ENCODE data around the gene GNG13. TPM values are rescaled to one million over a fixed set of nuclear protein-coding genes. Genes with fewer than 3 reads are reported as not detected.

GNG13 gene
- total RNA-seq (not detected), polyA plus RNA-seq (not detected)
- long read RNA-seq, donor 1, result 0 reads
- long read RNA-seq, donor 2, result 0 reads
- long read RNA-seq, donor 3, result 0 reads
- long read RNA-seq, donor 4, result 0 reads
- long read RNA-seq, donor 5, result 0 reads
- long read RNA-seq, donor 6, result 0 reads
- long read RNA-seq, donor 7, result 0 reads
- long read RNA-seq, donor 8, result 0 reads
- long read RNA-seq, donor 9, result 0 reads
- long read RNA-seq, donor 10, result 0 reads

GRCh38 chr16:799948-800833 lies at the start of gene GNG13:
GNG13 (minus strand) TSS chr16:800734; CDS start chr16:799077, 1,657 bp downstream.
- no peak for DNase-seq
- Histone ChIP-seq H3K27me3 (peaks cover 37% of the 10 kb centered on the region), H3K27ac (no peak within 1 kb of the TSS), H3K4me3 (no peak within 1 kb of the TSS), H3K36me3 (replicated peaks in 1 of 2) (no peaks in the 10 kb centered on the region), H3K9me3 (replicated peaks in 1 of 3) (no peaks in the 10 kb centered on the region), H3K4me1 (replicated peaks in 1 of 2) (no peaks in the 10 kb centered on the region)
- intact Hi-C loops (cut with DNase I), result no loop called here
- 3 to 15% (median 4%) methylated on average over 20 to 57 of the region's 57 CpGs for WGBS, 4 donors
- TF ChIP-seq, protein P1, sequence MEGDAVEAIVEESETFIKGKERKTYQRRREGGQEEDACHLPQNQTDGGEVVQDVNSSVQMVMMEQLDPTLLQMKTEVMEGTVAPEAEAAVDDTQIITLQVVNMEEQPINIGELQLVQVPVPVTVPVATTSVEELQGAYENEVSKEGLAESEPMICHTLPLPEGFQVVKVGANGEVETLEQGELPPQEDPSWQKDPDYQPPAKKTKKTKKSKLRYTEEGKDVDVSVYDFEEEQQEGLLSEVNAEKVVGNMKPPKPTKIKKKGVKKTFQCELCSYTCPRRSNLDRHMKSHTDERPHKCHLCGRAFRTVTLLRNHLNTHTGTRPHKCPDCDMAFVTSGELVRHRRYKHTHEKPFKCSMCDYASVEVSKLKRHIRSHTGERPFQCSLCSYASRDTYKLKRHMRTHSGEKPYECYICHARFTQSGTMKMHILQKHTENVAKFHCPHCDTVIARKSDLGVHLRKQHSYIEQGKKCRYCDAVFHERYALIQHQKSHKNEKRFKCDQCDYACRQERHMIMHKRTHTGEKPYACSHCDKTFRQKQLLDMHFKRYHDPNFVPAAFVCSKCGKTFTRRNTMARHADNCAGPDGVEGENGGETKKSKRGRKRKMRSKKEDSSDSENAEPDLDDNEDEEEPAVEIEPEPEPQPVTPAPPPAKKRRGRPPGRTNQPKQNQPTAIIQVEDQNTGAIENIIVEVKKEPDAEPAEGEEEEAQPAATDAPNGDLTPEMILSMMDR (IDR thresholded peaks at IDR 0.05), result no peak
- no peak for TF ChIP-seq POLR2A (IDR thresholded peaks at IDR 0.05)

DNA sequence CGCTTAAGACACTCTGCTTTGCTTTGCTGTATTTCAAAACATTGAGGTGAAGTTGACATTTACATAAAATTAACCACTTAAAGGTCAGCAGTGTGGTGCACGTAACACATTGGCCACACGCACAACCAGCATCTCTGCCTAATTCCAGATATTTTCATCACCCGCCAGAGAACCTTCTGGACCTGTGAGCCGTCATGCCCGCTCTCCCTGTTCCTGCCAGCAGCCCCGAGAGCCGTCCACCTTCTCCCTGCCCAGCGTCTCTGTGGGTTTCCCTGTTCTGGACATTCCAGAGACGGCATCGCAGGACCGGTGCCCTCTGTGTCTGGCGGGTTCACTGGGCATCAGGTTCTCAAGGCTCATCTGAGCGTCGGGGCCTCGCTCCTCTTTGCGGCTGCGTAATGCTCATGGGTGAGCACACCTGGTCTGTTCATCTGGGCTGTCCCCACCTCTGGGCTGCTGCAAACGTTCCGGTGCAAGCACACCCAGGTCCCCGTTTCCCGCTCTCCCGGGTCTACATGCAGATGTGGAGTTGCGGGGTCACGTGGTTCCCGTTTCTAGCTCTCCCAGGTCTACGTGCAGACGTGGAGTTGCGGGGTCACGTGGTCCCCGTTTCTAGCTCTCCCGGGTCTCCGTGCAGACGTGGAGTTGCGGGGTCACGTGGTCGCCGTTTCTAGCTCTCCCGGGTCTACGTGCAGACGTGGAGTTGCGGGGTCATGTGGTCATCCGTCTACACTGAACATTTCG lies 48.1 kb upstream of the GNG13 start:
- no peaks in the 10 kb centered on the region for H3K9me3 ChIP-seq (replicated peaks in 1 of 3)
- H3K4me3 ChIP-seq, result no peak overlapping the region
- no peaks in the 10 kb centered on the region for H3K36me3 ChIP-seq (replicated peaks in 1 of 2)
- no peaks in the 10 kb centered on the region for H3K4me1 ChIP-seq (replicated peaks in 1 of 2)
- DNase-seq, result peak in 1 of 7 donors; percentile 5
- H3K27me3 ChIP-seq, result no peaks in the 10 kb centered on the region
- 88 to 93% (median 90%) methylated on average over 39 to 44 of the region's 44 CpGs for WGBS, 4 donors
- H3K27ac ChIP-seq, result no peak overlapping the region
- TF ChIP-seq POLR2A (IDR thresholded peaks at IDR 0.05), result no peak
- TF ChIP-seq, protein P1 (IDR thresholded peaks at IDR 0.05), result no peak
- intact Hi-C loops (cut with DNase I), result no loop called here

GRCh38 chr16:847681-848445 lies 47.3 kb upstream of the GNG13 start:
- 93 to 96% (median 94%) methylated on average over 11 to 33 of the region's 33 CpGs for WGBS, 4 donors
- H3K4me3 ChIP-seq, result no peak overlapping the region
- no peaks in the 10 kb centered on the region for H3K36me3 ChIP-seq (replicated peaks in 1 of 2)
- H3K27ac ChIP-seq, result no peak overlapping the region
- no peaks in the 10 kb centered on the region for H3K27me3 ChIP-seq
- no peaks in the 10 kb centered on the region for H3K4me1 ChIP-seq (replicated peaks in 1 of 2)
- TF ChIP-seq, protein P1 (IDR thresholded peaks at IDR 0.05), result no peak
- TF ChIP-seq POLR2A (IDR thresholded peaks at IDR 0.05), result no peak
- intact Hi-C loops (cut with DNase I), result no loop called here
- peak in 1 of 7 donors; percentile 2 for DNase-seq
- no peaks in the 10 kb centered on the region for H3K9me3 ChIP-seq (replicated peaks in 1 of 3)

Measured in adrenal gland (tissue), 19 donors.